Upper lobe of left lung (tissue), 4 donors: Measurements from ENCODE around the gene INTS4.

Experiments used
- EP300 ChIP-seq, 4 donors: sonication (generic); formaldehyde crosslinking; IDR thresholded peaks; one replicate each; pipeline ENCODE4 v1.5.1; 2017; ENCODE audit warnings: antibody characterized with exemption in 4 of 4, control low read depth in 2 of 4
- POLR2A ChIP-seq, 4 donors: fragments of 450-650 bp; IDR thresholded peaks; one replicate each; pipeline ENCODE4 v1.5.1; 2016 to 2017; ENCODE audit warnings: antibody characterized with exemption in 4 of 4, mild to moderate bottlenecking in 2 of 4
- TF ChIP-seq, protein P1 (sequence below), 6 experiments: fragments of 450-650 bp in 4 of 6; fragments of 200-600 bp in 2 of 6; sonication (generic) in 2 of 6; IDR thresholded peaks; one replicate each; pipeline ENCODE4 v1.5.1; 2016 to 2019; ENCODE audit warnings: antibody characterized with exemption in 6 of 6

DNA sequence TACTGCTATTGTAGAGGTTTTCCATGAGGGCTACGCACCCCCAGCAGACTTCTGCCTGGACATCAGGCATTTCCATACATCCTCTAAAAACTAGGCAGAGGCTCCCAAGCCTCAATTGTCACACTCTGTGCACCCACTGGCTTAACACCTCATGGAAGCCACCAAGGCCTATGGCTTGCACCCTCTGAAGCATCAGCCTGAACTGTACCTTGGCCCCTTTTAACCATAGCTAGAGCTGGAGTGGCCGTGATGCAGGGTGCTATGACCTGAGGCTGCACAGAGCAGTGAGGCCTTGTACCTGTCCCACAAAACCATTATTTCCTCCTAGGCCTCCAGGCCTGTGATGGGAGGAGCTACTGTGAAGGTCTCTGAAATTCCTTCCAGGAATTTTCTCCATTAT lies 139.6 kb downstream of the INTS4 start:
- TF ChIP-seq, protein P1, sequence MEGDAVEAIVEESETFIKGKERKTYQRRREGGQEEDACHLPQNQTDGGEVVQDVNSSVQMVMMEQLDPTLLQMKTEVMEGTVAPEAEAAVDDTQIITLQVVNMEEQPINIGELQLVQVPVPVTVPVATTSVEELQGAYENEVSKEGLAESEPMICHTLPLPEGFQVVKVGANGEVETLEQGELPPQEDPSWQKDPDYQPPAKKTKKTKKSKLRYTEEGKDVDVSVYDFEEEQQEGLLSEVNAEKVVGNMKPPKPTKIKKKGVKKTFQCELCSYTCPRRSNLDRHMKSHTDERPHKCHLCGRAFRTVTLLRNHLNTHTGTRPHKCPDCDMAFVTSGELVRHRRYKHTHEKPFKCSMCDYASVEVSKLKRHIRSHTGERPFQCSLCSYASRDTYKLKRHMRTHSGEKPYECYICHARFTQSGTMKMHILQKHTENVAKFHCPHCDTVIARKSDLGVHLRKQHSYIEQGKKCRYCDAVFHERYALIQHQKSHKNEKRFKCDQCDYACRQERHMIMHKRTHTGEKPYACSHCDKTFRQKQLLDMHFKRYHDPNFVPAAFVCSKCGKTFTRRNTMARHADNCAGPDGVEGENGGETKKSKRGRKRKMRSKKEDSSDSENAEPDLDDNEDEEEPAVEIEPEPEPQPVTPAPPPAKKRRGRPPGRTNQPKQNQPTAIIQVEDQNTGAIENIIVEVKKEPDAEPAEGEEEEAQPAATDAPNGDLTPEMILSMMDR (IDR thresholded peaks at IDR 0.05): no peak
- TF ChIP-seq POLR2A (IDR thresholded peaks at IDR 0.05) (no peak), EP300 (IDR thresholded peaks at IDR 0.05) (no peak)
